Skeletal muscle tissue (tissue), 4 donors: ENCODE data around the gene PDCD1. TPM values are rescaled to one million over a fixed set of nuclear protein-coding genes. Genes with fewer than 3 reads are reported as not detected.
"Not testable (repeated sequence)": the region's sequence is repeated elsewhere in the genome, so short reads cannot be mapped to it uniquely, and the experiment has no call there.

Source experiments
- H3K27ac ChIP-seq: one replicate; pipeline ENCODE4 v1.7.0; 2013; ENCODE audit warnings: mild to moderate bottlenecking, low read depth, low read length, inconsistent platforms
- H3K27me3 ChIP-seq, 3 donors: one replicate each; pipeline ENCODE4 v1.7.0; 2013; ENCODE audit warnings: low read length in 3 of 3; ENCODE audit not compliant: control insufficient read depth in 3 of 3, insufficient read depth in 3 of 3
- H3K36me3 ChIP-seq, 3 donors: one replicate each; pipeline ENCODE4 v1.7.0; 2013; ENCODE audit warnings: low read length in 3 of 3; ENCODE audit not compliant: control insufficient read depth in 3 of 3, insufficient read depth in 3 of 3
- H3K4me1 ChIP-seq, 3 donors: one replicate each; pipeline ENCODE4 v1.7.0; 2013; ENCODE audit warnings: low read length in 3 of 3, mild to moderate bottlenecking in 3 of 3; ENCODE audit not compliant: control insufficient read depth in 3 of 3, insufficient read depth in 3 of 3
- H3K4me3 ChIP-seq, 3 donors: one replicate each; pipeline ENCODE4 v1.7.0; 2013; ENCODE audit warnings: low read length in 3 of 3
- H3K9ac ChIP-seq, 3 donors: one replicate each; pipeline ENCODE4 v1.7.0; 2013; ENCODE audit warnings: low read length in 3 of 3, mild to moderate bottlenecking in 3 of 3, moderate library complexity in 2 of 3, low read depth in 1 of 3
- H3K9me3 ChIP-seq, 3 donors: one replicate each; pipeline ENCODE4 v1.7.0; 2013; ENCODE audit warnings: low read length in 3 of 3; ENCODE audit not compliant: control insufficient read depth in 3 of 3
- total RNA-seq: library from RNA; depleted of rRNA; stranded (reverse); fragments of >200 nt; gene quantifications from one replicate; pipeline ENCODE4 v1.2.3, GENCODE V29; 2014
- donor health status: Osteomylitis.

PDCD1 gene
- total RNA-seq, 1 donor from 2014 or later = not detected

DNA sequence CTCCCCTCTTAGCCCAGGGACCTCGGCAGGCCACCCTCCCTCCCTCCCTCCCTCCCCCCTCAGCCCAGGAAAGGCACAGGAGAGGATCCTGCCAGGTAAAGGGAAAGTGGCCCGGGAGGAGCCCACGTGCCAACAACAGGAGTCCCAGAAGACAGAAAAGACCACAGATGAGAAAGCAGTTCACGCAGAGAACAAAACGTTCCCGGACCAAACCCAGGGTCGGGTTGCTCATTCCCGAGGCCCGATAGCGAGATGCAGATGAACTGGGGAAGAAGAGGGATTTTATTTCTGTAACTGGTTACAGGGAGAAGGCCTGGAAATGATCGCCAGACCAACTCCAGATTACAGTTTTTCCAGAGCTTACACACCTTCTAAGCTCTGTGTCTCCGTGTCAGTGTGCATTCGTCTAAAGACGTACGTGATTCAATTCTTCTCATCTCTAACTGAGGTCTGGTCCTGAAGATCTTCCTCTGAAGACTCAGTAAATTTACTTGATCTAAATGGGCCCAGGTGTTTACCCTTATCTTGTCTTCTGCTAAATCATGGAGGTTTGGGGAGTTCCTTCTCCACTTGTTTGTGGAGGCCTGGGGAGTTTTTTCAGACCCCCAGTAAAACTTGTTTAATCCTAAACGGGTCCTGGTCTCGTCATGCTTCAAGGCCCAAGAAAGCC, 50.5 kb downstream of the PDCD1 start:
- peak overlapping the region in 1 of 3 donors; percentile 75 for H3K9ac ChIP-seq
- no peak overlapping the region for H3K4me3 ChIP-seq
- no peak overlapping the region for H3K27ac ChIP-seq
- H3K27me3 ChIP-seq = peaks cover 12 to 18% (median 17%) of the 10 kb centered on the region in 3 donors
- no peaks in the 10 kb centered on the region for H3K9me3 ChIP-seq
- no peaks in the 10 kb centered on the region for H3K36me3 ChIP-seq
- peaks cover 33 to 53% (median 40%) of the 10 kb centered on the region in 3 donors for H3K4me1 ChIP-seq

DNA sequence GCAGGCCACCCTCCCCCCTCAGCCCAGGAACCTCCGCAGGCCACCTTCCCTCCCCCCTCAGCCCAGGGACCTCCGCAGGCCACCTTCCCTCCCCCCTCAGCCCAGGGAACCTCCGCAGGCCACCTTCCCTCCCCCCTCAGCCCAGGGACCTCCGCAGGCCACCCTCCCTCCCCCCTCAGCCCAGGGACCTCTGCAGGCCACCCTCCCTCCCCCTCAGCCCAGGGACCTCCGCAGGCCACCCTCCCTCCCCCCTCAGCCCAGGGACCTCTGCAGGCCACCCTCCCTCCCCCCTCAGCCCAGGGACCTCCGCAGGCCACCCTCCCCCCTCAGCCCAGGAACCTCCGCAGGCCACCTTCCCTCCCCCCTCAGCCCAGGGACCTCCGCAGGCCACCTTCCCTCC, 52.5 kb downstream of the PDCD1 start:
- H3K9me3 ChIP-seq, H3K9ac ChIP-seq, H3K27ac ChIP-seq, H3K36me3 ChIP-seq, H3K4me3 ChIP-seq: not testable (repeated sequence)
- Histone ChIP-seq H3K4me1 (peaks cover 32 to 45% (median 40%) of the 10 kb centered on the region in 3 donors), H3K27me3 (peaks cover 12 to 20% (median 20%) of the 10 kb centered on the region in 3 donors)

DNA sequence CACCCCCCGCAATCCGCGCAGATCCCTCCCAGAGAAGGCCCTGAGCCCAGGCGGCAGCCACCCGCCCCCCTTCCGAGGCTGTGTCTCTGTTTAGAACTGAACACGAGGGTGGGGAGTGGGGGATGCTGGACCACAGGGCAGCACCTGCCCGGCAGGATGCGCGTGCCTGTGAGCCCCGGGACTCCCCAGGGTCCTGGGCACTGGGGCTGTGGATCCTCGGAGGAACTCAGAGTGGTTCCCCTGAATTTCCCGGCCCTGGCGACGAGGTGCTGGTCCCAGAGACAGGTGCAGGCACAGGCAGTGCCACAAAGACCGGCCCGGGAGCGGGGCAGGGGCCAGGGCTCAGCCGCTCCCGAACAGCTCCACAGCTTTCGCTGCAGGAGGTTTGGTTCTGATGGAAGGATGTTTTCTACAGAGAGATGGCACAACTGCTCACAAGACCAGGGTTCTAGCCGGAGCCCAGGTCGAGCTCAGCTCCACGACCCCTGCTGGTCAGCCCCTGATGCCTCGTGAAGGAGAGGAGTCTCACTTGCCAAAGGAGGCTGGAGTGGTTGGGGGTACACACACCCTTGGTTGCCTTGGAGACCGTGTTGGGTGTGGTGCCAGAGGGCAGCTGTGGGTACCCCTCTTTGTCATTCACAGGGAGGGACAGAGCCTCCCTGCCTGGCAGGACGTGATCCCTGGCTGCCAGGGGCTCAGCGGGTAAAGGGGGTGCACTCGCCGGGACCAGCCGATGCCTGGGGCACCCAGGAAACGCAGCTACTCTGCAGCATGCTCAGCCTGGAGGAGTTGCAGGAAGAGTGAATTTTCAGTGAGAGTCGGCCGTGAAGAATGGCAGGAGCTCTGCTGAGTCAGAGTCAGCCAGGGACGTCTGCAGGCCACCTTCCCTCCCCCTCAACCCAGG, 54.1 kb downstream of the PDCD1 start:
- Histone ChIP-seq H3K36me3 (no peaks in the 10 kb centered on the region), H3K27me3 (peaks cover 12 to 20% (median 20%) of the 10 kb centered on the region in 3 donors), H3K9ac (peak overlapping the region in 1 of 3 donors; percentile 69), H3K9me3 (no peaks in the 10 kb centered on the region), H3K27ac (no peak overlapping the region), H3K4me1 (peaks cover 24 to 30% (median 25%) of the 10 kb centered on the region in 3 donors), H3K4me3 (peak overlapping the region; percentile 23 to 72 (median 67))

DNA sequence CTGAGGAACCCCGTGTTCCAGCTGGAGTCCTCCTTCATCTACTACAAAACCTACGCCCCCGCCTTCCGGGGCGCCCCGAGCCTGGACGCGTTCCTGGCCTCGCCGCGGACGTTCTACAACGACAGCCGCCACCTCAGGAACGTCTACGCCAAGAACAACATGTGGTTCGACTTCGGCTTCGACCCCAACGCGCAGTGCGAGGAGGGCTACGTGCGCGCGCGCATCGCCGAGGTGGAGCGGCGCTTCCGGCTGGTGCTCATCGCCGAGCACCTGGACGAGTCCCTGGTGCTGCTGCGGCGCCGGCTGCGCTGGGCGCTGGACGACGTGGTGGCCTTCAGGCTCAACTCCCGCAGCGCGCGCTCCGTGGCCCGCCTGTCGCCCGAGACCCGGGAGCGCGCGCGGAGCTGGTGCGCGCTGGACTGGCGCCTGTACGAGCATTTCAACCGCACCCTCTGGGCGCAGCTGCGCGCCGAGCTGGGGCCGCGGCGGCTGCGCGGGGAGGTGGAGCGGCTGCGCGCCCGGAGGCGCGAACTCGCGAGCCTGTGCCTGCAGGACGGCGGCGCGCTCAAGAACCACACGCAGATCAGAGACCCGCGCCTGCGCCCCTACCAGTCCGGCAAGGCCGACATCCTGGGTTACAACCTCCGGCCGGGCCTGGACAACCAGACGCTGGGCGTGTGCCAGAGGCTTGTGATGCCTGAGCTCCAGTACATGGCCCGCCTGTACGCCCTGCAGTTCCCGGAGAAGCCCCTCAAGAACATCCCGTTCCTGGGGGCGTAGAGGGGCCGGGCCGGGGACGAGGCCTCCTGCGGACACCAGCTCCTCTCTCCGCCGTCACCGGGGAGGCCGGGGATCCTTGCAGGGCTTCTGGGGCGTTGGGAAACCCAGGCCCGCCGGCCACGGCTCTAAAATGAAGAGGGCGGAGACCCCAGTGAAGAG, 55.0 kb downstream of the PDCD1 start:
- Histone ChIP-seq H3K27ac (no peak overlapping the region), H3K27me3 (peaks cover 9 to 20% (median 20%) of the 10 kb centered on the region in 3 donors), H3K9ac (peak overlapping the region in 2 of 3 donors; percentile 23 to 69), H3K36me3 (no peaks in the 10 kb centered on the region), H3K4me3 (peak overlapping the region; percentile 43 to 72 (median 67)), H3K9me3 (no peaks in the 10 kb centered on the region), H3K4me1 (peaks cover 18 to 21% (median 21%) of the 10 kb centered on the region in 3 donors)

DNA sequence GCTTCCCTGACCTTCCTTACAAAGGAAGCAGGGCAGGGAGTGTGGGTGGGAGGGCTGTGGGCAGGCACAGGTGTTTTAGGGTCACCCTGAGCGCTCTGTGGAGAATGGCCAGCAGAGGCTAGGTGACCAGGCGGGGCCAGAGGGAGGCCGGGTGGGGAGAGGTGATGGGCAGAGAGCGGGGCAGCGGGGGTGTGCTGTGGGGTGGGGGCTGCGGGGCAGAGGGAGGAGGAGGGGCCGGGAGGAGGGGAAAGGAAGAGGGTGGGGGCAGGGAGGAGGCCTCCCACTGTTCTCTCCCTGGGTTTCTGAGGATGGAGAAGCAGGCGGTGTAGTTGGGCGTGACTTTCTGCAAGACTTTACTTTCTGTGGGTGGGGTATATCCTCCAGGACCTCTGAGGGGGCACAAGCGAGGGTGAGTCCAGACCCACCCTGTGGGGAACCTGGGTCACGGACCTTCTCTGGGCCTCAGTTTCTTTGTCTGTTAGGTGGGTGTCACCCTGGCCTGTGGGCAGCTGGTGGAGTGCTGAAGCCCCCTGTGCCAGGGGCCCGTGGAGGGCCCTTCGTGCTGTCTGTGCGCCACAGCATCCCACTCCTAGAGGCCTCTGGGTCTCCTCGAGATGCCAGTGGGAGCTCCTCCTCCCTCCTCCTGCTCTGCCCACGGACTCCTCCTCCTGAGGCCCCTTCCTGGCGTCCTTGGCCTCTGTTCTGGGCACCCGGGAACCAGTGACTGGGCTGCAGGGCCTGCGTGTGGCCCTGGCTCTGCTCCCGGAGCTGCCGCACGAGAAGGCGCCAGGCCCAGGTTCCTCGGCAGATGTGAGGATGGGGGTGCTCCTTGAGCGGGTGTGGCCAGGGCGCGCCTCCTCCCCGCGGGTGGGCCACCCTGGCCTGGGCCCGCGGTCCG, 56.0 kb downstream of the PDCD1 start:
- H3K4me3 ChIP-seq = peak overlapping the region in 1 of 3 donors; percentile 67
- peak overlapping the region in 2 of 3 donors; percentile 23 to 69 for H3K9ac ChIP-seq
- H3K9me3 ChIP-seq = no peaks in the 10 kb centered on the region
- peaks cover 15 to 18% (median 16%) of the 10 kb centered on the region in 3 donors for H3K4me1 ChIP-seq
- H3K36me3 ChIP-seq = no peaks in the 10 kb centered on the region
- peaks cover 9 to 25% (median 23%) of the 10 kb centered on the region in 3 donors for H3K27me3 ChIP-seq
- H3K27ac ChIP-seq = no peak overlapping the region

DNA sequence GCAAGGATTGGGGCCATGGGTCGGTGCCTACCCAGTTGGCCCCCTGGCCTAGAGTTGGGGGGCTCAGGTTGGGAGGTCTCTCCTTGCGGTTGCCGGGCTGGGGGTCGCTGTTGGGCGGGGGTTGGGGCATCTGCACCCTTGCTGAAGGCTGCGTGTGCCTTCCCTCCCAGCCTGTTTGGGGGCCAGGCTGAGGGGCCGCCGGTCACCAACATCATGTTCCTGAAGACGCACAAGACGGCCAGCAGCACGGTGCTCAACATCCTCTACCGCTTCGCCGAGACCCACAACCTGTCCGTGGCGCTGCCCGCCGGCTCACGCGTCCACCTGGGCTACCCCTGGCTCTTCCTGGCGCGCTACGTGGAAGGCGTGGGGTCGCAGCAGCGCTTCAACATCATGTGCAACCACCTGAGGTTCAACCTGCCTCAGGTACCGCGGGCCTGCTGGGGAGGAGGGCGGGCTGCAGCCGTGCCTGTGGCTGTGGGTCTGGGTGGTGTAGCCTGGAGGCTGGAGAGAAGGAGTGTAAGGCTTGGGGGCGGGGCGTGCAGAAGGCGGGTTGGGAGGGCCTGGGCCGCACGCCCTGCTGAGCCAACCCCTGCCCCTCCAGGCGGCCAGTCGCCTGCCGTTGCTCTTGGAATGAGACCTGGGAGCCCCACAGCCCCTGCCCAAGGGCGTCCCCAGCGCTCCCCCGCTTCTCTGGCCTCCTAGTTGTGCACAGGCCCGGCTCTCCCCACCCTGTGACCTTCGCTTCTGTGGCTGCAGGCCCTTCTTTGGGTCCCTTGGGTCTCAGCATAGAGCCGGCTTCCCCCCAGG, 56.9 kb downstream of the PDCD1 start:
- H3K27me3 ChIP-seq = peaks cover 9 to 25% (median 24%) of the 10 kb centered on the region in 3 donors
- no peaks in the 10 kb centered on the region for H3K9me3 ChIP-seq
- H3K4me3 ChIP-seq = no peak overlapping the region
- H3K27ac ChIP-seq = no peak overlapping the region
- H3K4me1 ChIP-seq = peaks cover 15 to 18% (median 16%) of the 10 kb centered on the region in 3 donors
- no peaks in the 10 kb centered on the region for H3K36me3 ChIP-seq
- H3K9ac ChIP-seq = no peak overlapping the region

DNA sequence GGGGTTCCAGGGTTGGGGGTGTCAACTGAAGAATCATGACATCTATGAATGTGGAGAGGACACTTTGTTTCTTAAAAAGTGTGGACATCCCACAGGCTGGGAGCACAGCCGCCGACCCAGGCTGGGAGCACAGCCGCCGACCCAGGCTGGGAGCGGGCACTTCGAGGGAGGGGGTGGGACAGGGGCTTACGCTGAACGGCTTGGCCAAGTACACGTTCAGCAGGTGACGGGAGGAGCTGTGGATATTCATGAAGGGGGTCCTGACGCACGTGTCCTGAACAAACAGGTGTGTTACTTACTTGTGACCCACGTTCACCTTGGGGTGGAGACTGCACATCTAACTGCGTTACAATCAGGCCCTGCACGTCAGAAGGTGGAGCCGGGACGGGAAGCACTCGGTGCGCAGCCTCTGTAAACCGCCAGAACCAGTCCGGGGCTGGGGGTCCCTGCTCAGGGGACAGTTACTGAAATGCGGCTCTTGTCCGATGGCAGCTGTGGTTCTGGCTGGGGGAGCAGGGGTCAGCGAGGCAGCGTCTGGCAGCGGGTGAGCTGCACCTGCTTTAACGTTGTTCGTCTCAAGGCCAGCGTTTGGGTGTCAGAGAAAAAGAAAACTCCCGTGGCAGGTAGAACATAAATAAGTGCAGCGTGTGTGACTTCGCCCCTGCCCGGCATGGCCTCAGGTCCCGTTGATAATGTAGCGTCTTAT, 58.3 kb downstream of the PDCD1 start:
- H3K9me3 ChIP-seq, H3K4me3 ChIP-seq, H3K27ac ChIP-seq, H3K36me3 ChIP-seq, H3K9ac ChIP-seq: not testable (repeated sequence)
- Histone ChIP-seq H3K27me3 (peaks cover 9 to 32% (median 25%) of the 10 kb centered on the region in 3 donors), H3K4me1 (peaks cover 15 to 18% (median 16%) of the 10 kb centered on the region in 3 donors)
